ENCODE results near the gene C8A. TPM values are rescaled to one million over a fixed set of nuclear protein-coding genes. Genes with fewer than 3 reads are reported as not detected.

C8A gene
- total and polyA plus RNA-seq, 12 donors = 0.09 TPM; not detected in 11

GRCh38 chr1:56934430-56935060 is 79.9 kb downstream of the C8A start:
- peaks cover 0 to 7% (median 0%) of the 10 kb centered on the region in 7 donors for H3K27me3 ChIP-seq
- H3K4me1 ChIP-seq = no peaks in the 10 kb centered on the region
- no peak overlapping the region for H3K27ac ChIP-seq
- TF ChIP-seq, protein P1, sequence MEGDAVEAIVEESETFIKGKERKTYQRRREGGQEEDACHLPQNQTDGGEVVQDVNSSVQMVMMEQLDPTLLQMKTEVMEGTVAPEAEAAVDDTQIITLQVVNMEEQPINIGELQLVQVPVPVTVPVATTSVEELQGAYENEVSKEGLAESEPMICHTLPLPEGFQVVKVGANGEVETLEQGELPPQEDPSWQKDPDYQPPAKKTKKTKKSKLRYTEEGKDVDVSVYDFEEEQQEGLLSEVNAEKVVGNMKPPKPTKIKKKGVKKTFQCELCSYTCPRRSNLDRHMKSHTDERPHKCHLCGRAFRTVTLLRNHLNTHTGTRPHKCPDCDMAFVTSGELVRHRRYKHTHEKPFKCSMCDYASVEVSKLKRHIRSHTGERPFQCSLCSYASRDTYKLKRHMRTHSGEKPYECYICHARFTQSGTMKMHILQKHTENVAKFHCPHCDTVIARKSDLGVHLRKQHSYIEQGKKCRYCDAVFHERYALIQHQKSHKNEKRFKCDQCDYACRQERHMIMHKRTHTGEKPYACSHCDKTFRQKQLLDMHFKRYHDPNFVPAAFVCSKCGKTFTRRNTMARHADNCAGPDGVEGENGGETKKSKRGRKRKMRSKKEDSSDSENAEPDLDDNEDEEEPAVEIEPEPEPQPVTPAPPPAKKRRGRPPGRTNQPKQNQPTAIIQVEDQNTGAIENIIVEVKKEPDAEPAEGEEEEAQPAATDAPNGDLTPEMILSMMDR (IDR thresholded peaks at IDR 0.05) = no peak
- WGBS, 2 donors = 10 to 13% methylated on average over 1 of the region's 1 CpG
- DNase-seq = no peak
- ATAC-seq = no peak
- H3K4me3 ChIP-seq = no peak overlapping the region
- no peaks in the 10 kb centered on the region for H3K9me3 ChIP-seq
- intact Hi-C loops (cut with DNase I) = no loop called here
- H3K36me3 ChIP-seq = no peaks in the 10 kb centered on the region

GRCh38 chr1:56938646-56939045 is 84.0 kb downstream of the C8A start:
- TF ChIP-seq, protein P1 (IDR thresholded peaks at IDR 0.05) = no peak
- intact Hi-C loops (cut with DNase I) = no loop called here
- no peak overlapping the region for H3K27ac ChIP-seq
- ATAC-seq (no peak), DNase-seq (no peak)
- H3K27me3 ChIP-seq = peaks cover 0 to 10% (median 4%) of the 10 kb centered on the region in 7 donors
- no peaks in the 10 kb centered on the region for H3K4me1 ChIP-seq
- WGBS, 2 donors = 90 to 93% methylated on average over 2 of the region's 2 CpGs
- H3K4me3 ChIP-seq = no peak overlapping the region
- no peaks in the 10 kb centered on the region for H3K9me3 ChIP-seq
- H3K36me3 ChIP-seq = no peaks in the 10 kb centered on the region

GRCh38 chr1:56939209-56939608 is 84.6 kb downstream of the C8A start:
- no peak overlapping the region for H3K27ac ChIP-seq
- intact Hi-C loops (cut with DNase I) = no loop called here
- no peak for ATAC-seq
- 86 to 88% methylated on average over 2 of the region's 2 CpGs for WGBS, 2 donors
- no peak overlapping the region for H3K4me3 ChIP-seq
- no peaks in the 10 kb centered on the region for H3K9me3 ChIP-seq
- peaks cover 0 to 10% (median 4%) of the 10 kb centered on the region in 7 donors for H3K27me3 ChIP-seq
- no peaks in the 10 kb centered on the region for H3K36me3 ChIP-seq
- TF ChIP-seq, protein P1 (IDR thresholded peaks at IDR 0.05) = no peak
- DNase-seq = no peak
- no peaks in the 10 kb centered on the region for H3K4me1 ChIP-seq

DNA sequence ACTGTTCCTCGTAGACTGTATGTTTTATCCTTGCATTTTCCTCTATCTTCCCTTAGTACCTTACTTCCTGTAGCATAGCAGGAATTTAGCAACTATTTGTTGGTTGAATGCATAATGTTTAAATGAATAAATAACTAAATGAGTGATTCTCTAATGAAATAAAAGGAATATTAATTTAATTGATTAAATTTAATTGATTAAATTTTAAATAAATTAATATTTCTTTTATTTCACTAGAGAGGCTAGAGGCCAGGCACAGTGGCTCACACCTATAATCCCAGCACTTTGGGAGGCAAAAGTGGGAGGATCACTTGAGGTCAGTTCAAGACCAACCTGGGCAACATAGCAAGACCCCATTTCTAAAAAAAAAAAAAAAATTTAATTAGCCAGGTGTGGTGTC is 85.4 kb downstream of the C8A start:
- intact Hi-C loops (cut with DNase I) = no loop called here
- TF ChIP-seq, protein P1 (IDR thresholded peaks at IDR 0.05) = no peak
- Histone ChIP-seq H3K9me3 (no peaks in the 10 kb centered on the region), H3K27me3 (peaks cover 0 to 10% (median 4%) of the 10 kb centered on the region in 7 donors), H3K4me1 (no peaks in the 10 kb centered on the region), H3K4me3 (no peak overlapping the region), H3K36me3 (no peaks in the 10 kb centered on the region), H3K27ac (no peak overlapping the region)
- DNase-seq (no peak), ATAC-seq (no peak)
- 0 to 50% methylated on average over 1 of the region's 1 CpG for WGBS, 2 donors

All from heart right ventricle (tissue), 16 donors.